Right lobe of liver (tissue), 6 donors: ENCODE measurements around the gene TIFAB. TPM values are rescaled to one million over a fixed set of nuclear protein-coding genes. Genes with fewer than 3 reads are reported as not detected.
A peak's percentile ranks its signal among the peaks of the same experiment; 100 is the strongest.

Source experiments
- ATAC-seq, 4 donors: fragments of 200-7000 bp; cut with Tn5 transposase; one replicate each; pipeline ENCODE4 v1.9.1; 2020; ENCODE audit warnings: mild to moderate bottlenecking in 4 of 4, moderate library complexity in 4 of 4
- DNase-seq, 3 donors: peaks; one replicate each; pipeline ENCODE4 v3.0.0-alpha.2; 2020
- H3K27ac ChIP-seq, 3 donors: fragments of 200-600 bp; one replicate each; pipeline ENCODE4 v1.8.0; 2022
- H3K27me3 ChIP-seq, 2 donors: fragments of 200-600 bp; one replicate each; pipeline ENCODE4 v1.8.0; 2022
- H3K36me3 ChIP-seq, 4 donors: fragments of 200-600 bp; sonication (generic) in 1 of 4; one replicate each; pipeline versions ENCODE4 v1.5.1 to v1.8.0; 2017 to 2022; ENCODE audit warnings: control low read depth in 1 of 4
- H3K4me1 ChIP-seq, 4 donors: fragments of 200-600 bp; sonication (generic) in 1 of 4; one replicate each; pipeline versions ENCODE4 v1.5.1 to v1.8.0; 2017 to 2022; ENCODE audit warnings: control low read depth in 1 of 4
- H3K4me3 ChIP-seq, 3 donors: fragments of 200-600 bp; one replicate each; pipeline ENCODE4 v1.8.0; 2022
- H3K9me3 ChIP-seq, 4 donors: fragments of 200-600 bp; sonication (generic) in 1 of 4; one replicate each; pipeline versions ENCODE4 v1.5.1 to v1.8.0; 2017 to 2022; ENCODE audit warnings: control low read depth in 1 of 4
- POLR2A ChIP-seq: fragments of 450-650 bp; IDR thresholded peaks from one replicate; pipeline ENCODE4 v1.6.1; 2017; ENCODE audit warnings: antibody characterized with exemption, mild to moderate bottlenecking
- WGBS: methylation state at CpG from one replicate; pipeline ENCODE4 v1.1.6; 2018; ENCODE audit warnings: low coverage, low lambda C conversion rate; ENCODE audit not compliant: insufficient coverage; ENCODE audit errors: missing lambda C conversion rate; 5-methylcytosine and 5-hydroxymethylcytosine counted together
- intact Hi-C, 2 donors: fragments of 100-400 bp; cut with DNase I; formaldehyde crosslinking; loops; one replicate each; pipeline versions ENCODE4 v1.11.2 to v1.14.1; 2022
- total RNA-seq, 6 experiments: library from RNA; depleted of rRNA in 2 of 6; stranded (reverse); fragments of >200 nt in 2 of 6; fragmentation: NEBNext Ultra II Directional in 3 of 6; extraction: Animal tissue kit (Norgen Biotek cat#: 25700) in 3 of 6; gene quantifications; one replicate each; pipeline versions ENCODE4 v1.1.0 to v1.2.4, GENCODE V29; 2016 to 2023
- TF ChIP-seq, protein P1 (sequence below), 4 donors: fragments of 200-600 bp in 3 of 4; fragments of 450-650 bp in 1 of 4; IDR thresholded peaks; one replicate each; pipeline versions ENCODE4 v1.5.1 to v1.8.0; 2016 to 2022; ENCODE audit warnings: antibody characterized with exemption in 4 of 4, mild to moderate bottlenecking in 2 of 4
- donor health status: DM: no; HTN: yes; CAD: no.
- donor health status: DM: no; HTN: no; CAD: no.
- donor health status: DM: no; HTN: no; CAD: no.
- donor health status: DM: no; HTN: yes; CAD: no.
- donor health status: DM: no; HTN: yes; CAD: no.

The TIFAB gene
- total RNA-seq, 6 experiments from 2014 or later: 0.05 to 0.09 TPM; not detected in 4

DNA sequence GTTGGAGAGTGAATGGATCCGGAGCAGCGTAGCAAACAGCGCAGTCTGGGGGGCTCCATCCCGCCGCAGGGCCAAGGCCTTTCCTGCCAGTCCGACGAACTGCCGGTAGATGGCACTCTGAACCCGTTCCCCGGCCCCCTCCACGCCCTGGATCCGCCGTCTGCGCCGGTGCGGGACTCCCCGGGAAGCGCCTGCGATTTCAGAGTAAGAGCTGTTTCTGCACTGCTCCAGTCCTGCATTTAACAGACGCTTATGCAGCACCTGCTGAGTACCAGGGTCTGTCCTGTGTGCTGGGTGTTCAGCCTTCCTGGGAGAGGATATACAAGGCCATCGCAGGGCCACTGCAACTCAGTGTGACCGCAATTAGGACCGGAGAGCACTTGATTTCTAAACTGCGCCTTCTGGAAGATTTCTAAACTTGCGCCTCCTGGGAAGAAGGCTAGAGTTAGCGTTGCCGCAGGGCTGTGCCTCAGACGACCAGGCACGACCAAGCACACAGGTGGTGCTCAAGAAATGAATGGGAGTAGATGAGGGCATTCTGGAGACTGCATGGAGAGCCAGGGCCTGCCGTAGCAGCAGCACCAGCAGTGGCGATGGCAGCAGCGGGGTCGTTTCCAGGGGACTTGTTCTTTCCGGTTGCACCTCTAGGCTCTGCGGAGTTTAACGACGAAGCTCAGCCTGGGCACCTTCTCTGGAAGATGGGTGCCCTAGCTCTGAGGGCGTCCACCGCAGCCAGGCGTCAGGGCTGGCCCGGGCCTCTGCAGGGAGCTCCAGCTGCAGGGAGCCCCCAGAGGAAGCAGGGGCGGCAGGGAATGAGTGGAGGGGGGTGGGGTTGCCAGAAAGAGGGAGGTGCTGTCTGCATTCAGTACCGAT, 14.3 kb upstream of the TIFAB start:
- no peaks in the 10 kb centered on the region for H3K4me1 ChIP-seq
- intact Hi-C loops: loop anchor here (5.0 kb wide), 2 partner anchors 81 to 86 kb away; no protein-coding TSS in a partner anchor
- peak overlapping the region in 1 of 3 donors; percentile 26 for H3K4me3 ChIP-seq
- peak; percentile 78 to 81 (median 80) for DNase-seq
- H3K36me3 ChIP-seq: no peaks in the 10 kb centered on the region
- 10% methylated on average over 20 of the region's 43 CpGs for WGBS
- H3K9me3 ChIP-seq: no peaks in the 10 kb centered on the region
- H3K27ac ChIP-seq: no peak overlapping the region
- TF ChIP-seq, protein P1, sequence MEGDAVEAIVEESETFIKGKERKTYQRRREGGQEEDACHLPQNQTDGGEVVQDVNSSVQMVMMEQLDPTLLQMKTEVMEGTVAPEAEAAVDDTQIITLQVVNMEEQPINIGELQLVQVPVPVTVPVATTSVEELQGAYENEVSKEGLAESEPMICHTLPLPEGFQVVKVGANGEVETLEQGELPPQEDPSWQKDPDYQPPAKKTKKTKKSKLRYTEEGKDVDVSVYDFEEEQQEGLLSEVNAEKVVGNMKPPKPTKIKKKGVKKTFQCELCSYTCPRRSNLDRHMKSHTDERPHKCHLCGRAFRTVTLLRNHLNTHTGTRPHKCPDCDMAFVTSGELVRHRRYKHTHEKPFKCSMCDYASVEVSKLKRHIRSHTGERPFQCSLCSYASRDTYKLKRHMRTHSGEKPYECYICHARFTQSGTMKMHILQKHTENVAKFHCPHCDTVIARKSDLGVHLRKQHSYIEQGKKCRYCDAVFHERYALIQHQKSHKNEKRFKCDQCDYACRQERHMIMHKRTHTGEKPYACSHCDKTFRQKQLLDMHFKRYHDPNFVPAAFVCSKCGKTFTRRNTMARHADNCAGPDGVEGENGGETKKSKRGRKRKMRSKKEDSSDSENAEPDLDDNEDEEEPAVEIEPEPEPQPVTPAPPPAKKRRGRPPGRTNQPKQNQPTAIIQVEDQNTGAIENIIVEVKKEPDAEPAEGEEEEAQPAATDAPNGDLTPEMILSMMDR (IDR thresholded peaks at IDR 0.05): peak; percentile 80 to 88 (median 83)
- TF ChIP-seq POLR2A: no peak
- H3K27me3 ChIP-seq: no peaks in the 10 kb centered on the region
- peak; percentile 93 to 98 (median 96) for ATAC-seq

DNA sequence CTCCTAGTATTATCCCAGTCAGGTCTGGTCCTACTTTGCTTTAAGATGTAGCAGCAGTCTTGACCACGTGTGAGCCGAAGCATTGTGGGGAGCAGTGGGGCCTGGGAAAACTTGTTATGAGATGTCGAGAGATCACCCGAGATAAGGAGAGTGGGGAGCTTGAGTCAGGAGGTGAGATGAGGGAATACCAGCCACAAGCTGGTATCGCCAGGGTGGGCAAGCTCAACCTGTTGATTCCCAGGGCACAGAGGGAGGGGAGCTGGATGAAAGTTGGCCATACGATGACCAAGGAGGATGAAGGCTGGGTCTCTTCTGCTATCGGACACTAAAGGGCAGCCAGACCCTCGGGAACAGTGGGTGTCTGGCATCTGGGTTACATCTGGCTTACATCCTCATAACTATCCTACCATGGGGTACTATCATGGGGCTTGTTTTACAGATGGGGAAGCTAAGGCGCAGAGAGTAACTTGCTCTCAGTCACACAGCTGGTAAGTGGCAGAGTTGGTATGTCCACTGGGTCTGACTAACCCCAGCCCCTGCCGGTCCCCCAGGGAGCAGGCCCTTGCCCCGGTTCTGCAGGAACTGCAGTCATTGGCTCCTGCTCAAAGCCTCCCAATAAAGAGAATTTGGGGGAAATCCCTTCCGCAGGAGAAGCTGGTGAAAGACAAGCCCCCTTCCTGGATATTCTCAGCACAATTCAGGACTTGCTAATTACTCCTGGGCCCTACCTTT, 13.4 kb upstream of the TIFAB start:
- Histone ChIP-seq H3K27ac (no peak overlapping the region), H3K4me3 (no peak overlapping the region), H3K27me3 (no peaks in the 10 kb centered on the region), H3K9me3 (no peaks in the 10 kb centered on the region), H3K4me1 (no peaks in the 10 kb centered on the region), H3K36me3 (no peaks in the 10 kb centered on the region)
- ATAC-seq: no peak
- TF ChIP-seq, protein P1 (IDR thresholded peaks at IDR 0.05): no peak
- no peak for TF ChIP-seq POLR2A
- intact Hi-C loops: loop anchor here (5.0 kb wide), 2 partner anchors 82 to 87 kb away; no protein-coding TSS in a partner anchor
- DNase-seq: peak in 2 of 3 donors; percentile 3 to 30
- 65% methylated on average over 7 of the region's 12 CpGs for WGBS

DNA sequence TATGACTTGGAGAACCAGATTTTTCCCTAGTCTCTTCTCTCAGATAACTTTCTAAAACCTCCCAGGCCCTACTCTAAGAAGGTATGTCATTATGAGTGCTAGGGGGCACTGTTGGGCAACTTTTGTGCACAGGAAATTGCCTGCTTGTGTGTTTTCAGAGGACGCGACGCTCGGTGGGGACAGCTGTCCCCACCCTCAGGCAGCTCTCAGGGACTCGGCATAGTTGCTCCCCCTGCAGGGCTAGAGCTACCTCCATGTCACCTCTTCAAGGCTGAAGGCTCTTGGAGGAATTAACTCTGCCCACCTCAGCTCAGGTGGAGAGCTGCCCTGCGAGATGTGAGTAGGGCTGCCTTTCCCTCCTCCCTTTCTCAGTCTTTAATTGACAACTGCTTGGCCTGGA, 10.2 kb upstream of the TIFAB start:
- Histone ChIP-seq H3K27me3 (no peaks in the 10 kb centered on the region), H3K9me3 (no peaks in the 10 kb centered on the region), H3K4me3 (no peak overlapping the region), H3K36me3 (no peaks in the 10 kb centered on the region), H3K27ac (no peak overlapping the region), H3K4me1 (no peaks in the 10 kb centered on the region)
- WGBS: 6% methylated on average over 5 of the region's 6 CpGs
- no peak for TF ChIP-seq POLR2A
- TF ChIP-seq, protein P1 (IDR thresholded peaks at IDR 0.05): peak in 3 of 4 donors; percentile 39 to 47 (median 39)
- DNase-seq (no peak), ATAC-seq (peak; percentile 22 to 55 (median 37))
- intact Hi-C loops: no loop called here

DNA sequence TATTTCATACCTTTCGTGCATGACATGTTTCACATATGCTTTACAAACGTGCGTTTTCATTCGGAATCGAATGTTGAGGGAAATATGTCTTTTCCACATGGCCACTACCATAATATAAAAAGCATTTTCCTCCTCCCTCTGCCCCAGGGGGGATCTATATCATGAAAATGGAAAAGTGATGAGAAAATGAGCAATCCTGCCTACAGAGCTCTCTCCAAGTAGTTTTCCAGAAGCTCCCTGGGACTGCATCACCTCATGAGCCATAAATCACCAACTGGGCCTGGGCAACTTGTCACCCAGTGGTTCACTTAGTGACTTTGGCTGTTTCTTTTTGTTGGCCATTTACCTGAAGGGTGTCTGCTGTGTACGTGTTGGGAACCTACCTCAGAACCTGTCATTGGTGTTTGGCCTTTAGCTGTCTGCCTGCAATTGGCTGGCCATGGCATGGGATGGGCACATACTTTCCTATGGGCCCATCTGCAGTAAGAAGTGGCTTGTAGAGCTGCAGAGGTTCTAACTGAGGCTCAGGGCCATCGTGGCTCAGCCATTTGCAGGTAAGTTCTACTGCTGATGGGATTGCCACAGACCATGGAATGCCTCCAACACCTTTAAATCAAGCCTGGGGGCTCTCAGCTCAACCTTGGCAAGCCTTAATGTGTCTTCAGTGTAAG, 9.5 kb upstream of the TIFAB start:
- intact Hi-C loops: no loop called here
- Histone ChIP-seq H3K27me3 (no peaks in the 10 kb centered on the region), H3K9me3 (no peaks in the 10 kb centered on the region), H3K27ac (no peak overlapping the region), H3K4me1 (no peaks in the 10 kb centered on the region), H3K36me3 (no peaks in the 10 kb centered on the region), H3K4me3 (no peak overlapping the region)
- TF ChIP-seq, protein P1 (IDR thresholded peaks at IDR 0.05): no peak
- no peak for TF ChIP-seq POLR2A
- ATAC-seq (no peak), DNase-seq (no peak)
- WGBS: 76% methylated on average over 6 of the region's 7 CpGs
